ENCODE data around the gene IFNGR1.

IFNGR1 gene

GRCh38 chr6:137160763-137161162 lies 58.4 kb downstream of the IFNGR1 start:
- no peak for TF ChIP-seq ZNF274 (IDR thresholded peaks at IDR 0.05; ENCODE audit: low read depth, low read length)
- TF ChIP-seq SUZ12 (IDR thresholded peaks at IDR 0.05; ENCODE audit: extremely low read depth, insufficient read depth, insufficient read length): no peak
- TF ChIP-seq YY1 (IDR thresholded peaks at IDR 0.05; ENCODE audit: insufficient read depth, insufficient read length): no peak
- H3K27me3 ChIP-seq (ENCODE audit: insufficient read depth, insufficient read length): no peaks in the 10 kb centered on the region
- no peak for DNase-seq (ENCODE audit: low read depth, low spot score)
- peaks cover 33% of the 10 kb centered on the region for H3K9me3 ChIP-seq (ENCODE audit: insufficient read depth, low read length)
- no peaks in the 10 kb centered on the region for H3K4me1 ChIP-seq (ENCODE audit: insufficient read depth, insufficient read length)
- no peak overlapping the region for H3K4me3 ChIP-seq (ENCODE audit: insufficient read length, low read depth)
- H3K36me3 ChIP-seq (ENCODE audit: insufficient read depth, insufficient read length, low read length): no peaks in the 10 kb centered on the region
- H3K9ac ChIP-seq (ENCODE audit: insufficient read length, low read depth): no peak overlapping the region

GRCh38 chr6:137159912-137160311 lies 59.3 kb downstream of the IFNGR1 start:
- Histone ChIP-seq H3K4me3 (ENCODE audit: insufficient read length, low read depth) (no peak overlapping the region), H3K36me3 (ENCODE audit: insufficient read depth, insufficient read length, low read length) (no peaks in the 10 kb centered on the region), H3K9ac (ENCODE audit: insufficient read length, low read depth) (no peak overlapping the region), H3K9me3 (ENCODE audit: insufficient read depth, low read length) (peaks cover 33% of the 10 kb centered on the region), H3K27me3 (ENCODE audit: insufficient read depth, insufficient read length) (no peaks in the 10 kb centered on the region), H3K4me1 (ENCODE audit: insufficient read depth, insufficient read length) (no peaks in the 10 kb centered on the region)
- TF ChIP-seq YY1 (IDR thresholded peaks at IDR 0.05; ENCODE audit: insufficient read depth, insufficient read length): no peak
- TF ChIP-seq SUZ12 (IDR thresholded peaks at IDR 0.05; ENCODE audit: extremely low read depth, insufficient read depth, insufficient read length): no peak
- TF ChIP-seq ZNF274 (IDR thresholded peaks at IDR 0.05; ENCODE audit: low read depth, low read length): no peak
- DNase-seq (ENCODE audit: low read depth, low spot score): no peak

GRCh38 chr6:137157601-137158000 lies 61.6 kb downstream of the IFNGR1 start:
- Histone ChIP-seq H3K9me3 (ENCODE audit: insufficient read depth, low read length) (peaks cover 13% of the 10 kb centered on the region; the same call in 1 of the 2 replicates), H3K9ac (ENCODE audit: insufficient read length, low read depth) (no peak overlapping the region), H3K4me3 (ENCODE audit: insufficient read length, low read depth) (no peak overlapping the region), H3K4me1 (ENCODE audit: insufficient read depth, insufficient read length) (no peaks in the 10 kb centered on the region), H3K36me3 (ENCODE audit: insufficient read depth, insufficient read length, low read length) (no peaks in the 10 kb centered on the region), H3K27me3 (ENCODE audit: insufficient read depth, insufficient read length) (no peaks in the 10 kb centered on the region)
- TF ChIP-seq ZNF274 (IDR thresholded peaks at IDR 0.05; ENCODE audit: low read depth, low read length) (no peak), YY1 (IDR thresholded peaks at IDR 0.05; ENCODE audit: insufficient read depth, insufficient read length) (no peak), SUZ12 (IDR thresholded peaks at IDR 0.05; ENCODE audit: extremely low read depth, insufficient read depth, insufficient read length) (no peak)
- no peak for DNase-seq (ENCODE audit: low read depth, low spot score)

GRCh38 chr6:137156650-137157049 lies 62.5 kb downstream of the IFNGR1 start:
- Histone ChIP-seq H3K36me3 (ENCODE audit: insufficient read depth, insufficient read length, low read length) (no peaks in the 10 kb centered on the region), H3K4me1 (ENCODE audit: insufficient read depth, insufficient read length) (no peaks in the 10 kb centered on the region), H3K9me3 (ENCODE audit: insufficient read depth, low read length) (0 out of 2 replicates have a peak, but pooled peaks cover 6% of the 10 kb centered on the region), H3K27me3 (ENCODE audit: insufficient read depth, insufficient read length) (no peaks in the 10 kb centered on the region), H3K9ac (ENCODE audit: insufficient read length, low read depth) (no peak overlapping the region), H3K4me3 (ENCODE audit: insufficient read length, low read depth) (no peak overlapping the region)
- no peak for TF ChIP-seq SUZ12 (IDR thresholded peaks at IDR 0.05; ENCODE audit: extremely low read depth, insufficient read depth, insufficient read length)
- TF ChIP-seq YY1 (IDR thresholded peaks at IDR 0.05; ENCODE audit: insufficient read depth, insufficient read length): no peak
- no peak for TF ChIP-seq ZNF274 (IDR thresholded peaks at IDR 0.05; ENCODE audit: low read depth, low read length)
- DNase-seq (ENCODE audit: low read depth, low spot score): no peak

- H3K27me3 ChIP-seq (ENCODE audit: insufficient read depth, insufficient read length): no peaks in the 10 kb centered on the region
- no peak overlapping the region for H3K4me3 ChIP-seq (ENCODE audit: insufficient read length, low read depth)
- no peak overlapping the region for H3K9ac ChIP-seq (ENCODE audit: insufficient read length, low read depth)
- H3K4me1 ChIP-seq (ENCODE audit: insufficient read depth, insufficient read length): no peaks in the 10 kb centered on the region
- no peak for TF ChIP-seq YY1 (IDR thresholded peaks at IDR 0.05; ENCODE audit: insufficient read depth, insufficient read length)
- TF ChIP-seq SUZ12 (IDR thresholded peaks at IDR 0.05; ENCODE audit: extremely low read depth, insufficient read depth, insufficient read length): no peak
- no peak for TF ChIP-seq ZNF274 (IDR thresholded peaks at IDR 0.05; ENCODE audit: low read depth, low read length)
- peaks cover 12% of the 10 kb centered on the region for H3K9me3 ChIP-seq (ENCODE audit: insufficient read depth, low read length)
- no peak for DNase-seq (ENCODE audit: low read depth, low spot score)
- no peaks in the 10 kb centered on the region for H3K36me3 ChIP-seq (ENCODE audit: insufficient read depth, insufficient read length, low read length)
Measured at GRCh38 chr6:137155830-137156229, 63.4 kb downstream of the IFNGR1 start.

GRCh38 chr6:137150072-137150471 lies 69.1 kb downstream of the IFNGR1 start:
- no peaks in the 10 kb centered on the region for H3K36me3 ChIP-seq (ENCODE audit: insufficient read depth, insufficient read length, low read length)
- H3K4me1 ChIP-seq (ENCODE audit: insufficient read depth, insufficient read length): no peaks in the 10 kb centered on the region
- TF ChIP-seq ZNF274 (IDR thresholded peaks at IDR 0.05; ENCODE audit: low read depth, low read length) (no peak), SUZ12 (IDR thresholded peaks at IDR 0.05; ENCODE audit: extremely low read depth, insufficient read depth, insufficient read length) (no peak), YY1 (IDR thresholded peaks at IDR 0.05; ENCODE audit: insufficient read depth, insufficient read length) (no peak)
- no peak overlapping the region for H3K9ac ChIP-seq (ENCODE audit: insufficient read length, low read depth)
- H3K9me3 ChIP-seq (ENCODE audit: insufficient read depth, low read length): peaks cover 8% of the 10 kb centered on the region
- H3K4me3 ChIP-seq (ENCODE audit: insufficient read length, low read depth): no peak overlapping the region
- no peaks in the 10 kb centered on the region for H3K27me3 ChIP-seq (ENCODE audit: insufficient read depth, insufficient read length)
- no peak for DNase-seq (ENCODE audit: low read depth, low spot score)

- TF ChIP-seq YY1 (IDR thresholded peaks at IDR 0.05; ENCODE audit: insufficient read depth, insufficient read length): no peak
- no peak for TF ChIP-seq SUZ12 (IDR thresholded peaks at IDR 0.05; ENCODE audit: extremely low read depth, insufficient read depth, insufficient read length)
- TF ChIP-seq ZNF274 (IDR thresholded peaks at IDR 0.05; ENCODE audit: low read depth, low read length): no peak
Measured at GRCh38 chr6:137149035-137149393, 70.2 kb downstream of the IFNGR1 start.

More at GRCh38 chr6:137149035-137149393, 70.2 kb downstream of the IFNGR1 start:
- Histone ChIP-seq H3K36me3 (ENCODE audit: insufficient read depth, insufficient read length, low read length) (no peaks in the 10 kb centered on the region), H3K9me3 (ENCODE audit: insufficient read depth, low read length) (peaks cover 8% of the 10 kb centered on the region), H3K4me3 (ENCODE audit: insufficient read length, low read depth) (no peak overlapping the region), H3K4me1 (ENCODE audit: insufficient read depth, insufficient read length) (no peaks in the 10 kb centered on the region), H3K27me3 (ENCODE audit: insufficient read depth, insufficient read length) (no peaks in the 10 kb centered on the region), H3K9ac (ENCODE audit: insufficient read length, low read depth) (no peak overlapping the region)
- no peak for DNase-seq (ENCODE audit: low read depth, low spot score)

Measured in NT2/D1 (cell line).